Breast epithelium (tissue), 4 donors: ENCODE data around the gene COPE. TPM values are rescaled to one million over a fixed set of nuclear protein-coding genes. Genes with fewer than 3 reads are reported as not detected.

Experiments used
- DNase-seq, 2 donors: peaks; one replicate each; pipeline ENCODE4 v3.0.0-alpha.2; 2019; ENCODE audit warnings: low spot score in 2 of 2
- H3K27ac ChIP-seq, 2 donors: fragments of 200-600 bp; sonication (generic) in 1 of 2; one replicate each; pipeline ENCODE4 v1.5.1; 2016 to 2019; ENCODE audit warnings: mild to moderate bottlenecking in 1 of 2
- H3K27me3 ChIP-seq, 2 donors: fragments of 200-600 bp; sonication (generic) in 1 of 2; one replicate each; pipeline versions ENCODE4 v1.5.1 to v1.6.0; 2017 to 2019; ENCODE audit warnings: control low read depth in 1 of 2, mild to moderate bottlenecking in 1 of 2
- H3K36me3 ChIP-seq: fragments of 200-600 bp; one replicate; pipeline ENCODE4 v1.5.1; 2019
- H3K4me1 ChIP-seq, 2 donors: fragments of 200-600 bp; sonication (generic); one replicate each; pipeline ENCODE4 v1.5.1; 2016 to 2019; ENCODE audit warnings: control low read depth in 1 of 2
- H3K4me3 ChIP-seq, 3 donors: fragments of 200-600 bp; sonication (generic); 1 replicate in 2 of 3; 2 replicates in 1 of 3; pipeline ENCODE4 v1.5.1; 2016 to 2019; ENCODE audit warnings: mild to moderate bottlenecking in 3 of 3, moderate library complexity in 2 of 3
- H3K9me3 ChIP-seq, 2 donors: fragments of 200-600 bp; sonication (generic) in 1 of 2; one replicate each; pipeline ENCODE4 v1.5.1; 2016 to 2019; ENCODE audit warnings: control low read depth in 1 of 2
- CTCF ChIP-seq, 3 donors: fragments of 450-650 bp; IDR thresholded peaks; one replicate each; pipeline ENCODE4 v1.5.1; 2016 to 2017; ENCODE audit warnings: antibody characterized with exemption in 3 of 3, mild to moderate bottlenecking in 3 of 3, moderate library complexity in 3 of 3
- POLR2A ChIP-seq: fragments of 450-650 bp; IDR thresholded peaks from one replicate; pipeline ENCODE4 v1.6.1; 2016; ENCODE audit warnings: antibody characterized with exemption, mild to moderate bottlenecking, moderate library complexity
- POLR2AphosphoS5 ChIP-seq, 3 donors: sonication (generic); formaldehyde crosslinking; IDR thresholded peaks; one replicate each; pipeline ENCODE4 v1.6.1; 2017; ENCODE audit warnings: antibody characterized with exemption in 3 of 3
- intact Hi-C: fragments of 100-400 bp; cut with DNase I; formaldehyde crosslinking; loops from one replicate; pipeline ENCODE4 v1.15.1; 2023; ENCODE audit warnings: low total_unique reads
- total RNA-seq, 3 donors: library from RNA; depleted of rRNA; stranded (reverse); fragments of >200 nt; gene quantifications; one replicate each; pipeline ENCODE4 v1.1.0, GENCODE V29; 2016

Gene COPE
- total RNA-seq, 3 donors from 2014 or later = 144 to 204 (median 190) TPM

GRCh38 chr19:18929311-18929710 lies 10.1 kb upstream of the COPE start:
- no peak for TF ChIP-seq POLR2A
- TF ChIP-seq CTCF (IDR thresholded peaks at IDR 0.05) = no peak
- TF ChIP-seq POLR2AphosphoS5 (IDR thresholded peaks at IDR 0.05) = no peak
- no peak for DNase-seq
- Histone ChIP-seq H3K4me1 (no peaks in the 10 kb centered on the region), H3K27me3 (no peaks in the 10 kb centered on the region), H3K27ac (no peak overlapping the region), H3K4me3 (no peak overlapping the region), H3K36me3 (no peaks in the 10 kb centered on the region), H3K9me3 (no peaks in the 10 kb centered on the region)
- intact Hi-C loops = no loop called here

- no peaks in the 10 kb centered on the region for H3K4me1 ChIP-seq
- no peak overlapping the region for H3K4me3 ChIP-seq
- intact Hi-C loops = no loop called here
- H3K27me3 ChIP-seq = no peaks in the 10 kb centered on the region
- H3K27ac ChIP-seq = no peak overlapping the region
- no peaks in the 10 kb centered on the region for H3K9me3 ChIP-seq
- no peak for DNase-seq
- TF ChIP-seq POLR2AphosphoS5 (IDR thresholded peaks at IDR 0.05) = no peak
- no peak for TF ChIP-seq POLR2A
- TF ChIP-seq CTCF (IDR thresholded peaks at IDR 0.05) = no peak
- H3K36me3 ChIP-seq = no peaks in the 10 kb centered on the region
Measured at GRCh38 chr19:18928018-18928805, 9.0 kb upstream of the COPE start.

GRCh38 chr19:18924684-18925213 lies 5.6 kb upstream of the COPE start:
- no peaks in the 10 kb centered on the region for H3K9me3 ChIP-seq
- no peaks in the 10 kb centered on the region for H3K27me3 ChIP-seq
- TF ChIP-seq CTCF (IDR thresholded peaks at IDR 0.05) (no peak), POLR2A (no peak), POLR2AphosphoS5 (IDR thresholded peaks at IDR 0.05) (no peak)
- DNase-seq = no peak
- H3K36me3 ChIP-seq = no peaks in the 10 kb centered on the region
- no peak overlapping the region for H3K4me3 ChIP-seq
- H3K4me1 ChIP-seq = peaks cover 8% of the 10 kb centered on the region in 2 donors
- intact Hi-C loops = no loop called here
- no peak overlapping the region for H3K27ac ChIP-seq

- H3K27me3 ChIP-seq = no peaks in the 10 kb centered on the region
- no peaks in the 10 kb centered on the region for H3K36me3 ChIP-seq
- H3K9me3 ChIP-seq = no peaks in the 10 kb centered on the region
- no peak overlapping the region for H3K4me3 ChIP-seq
- TF ChIP-seq CTCF (IDR thresholded peaks at IDR 0.05) (no peak), POLR2A (no peak), POLR2AphosphoS5 (IDR thresholded peaks at IDR 0.05) (no peak)
- no peak overlapping the region for H3K27ac ChIP-seq
- no peak for DNase-seq
- intact Hi-C loops = no loop called here
- peaks cover 8% of the 10 kb centered on the region in 2 donors for H3K4me1 ChIP-seq
Measured at GRCh38 chr19:18922228-18922985, 3.2 kb upstream of the COPE start.

- intact Hi-C loops = no loop called here
Measured at GRCh38 chr19:18921593-18921992, 2.4 kb upstream of the COPE start.

More at GRCh38 chr19:18921593-18921992, 2.4 kb upstream of the COPE start:
- Histone ChIP-seq H3K4me3 (no peak overlapping the region), H3K27me3 (no peaks in the 10 kb centered on the region), H3K4me1 (peaks cover 8% of the 10 kb centered on the region in 2 donors), H3K27ac (no peak overlapping the region), H3K9me3 (no peaks in the 10 kb centered on the region), H3K36me3 (no peaks in the 10 kb centered on the region)
- no peak for DNase-seq
- no peak for TF ChIP-seq POLR2A
- no peak for TF ChIP-seq CTCF (IDR thresholded peaks at IDR 0.05)
- no peak for TF ChIP-seq POLR2AphosphoS5 (IDR thresholded peaks at IDR 0.05)
